ENCODE results near the gene DYNLRB2.

DYNLRB2 gene

DNA sequence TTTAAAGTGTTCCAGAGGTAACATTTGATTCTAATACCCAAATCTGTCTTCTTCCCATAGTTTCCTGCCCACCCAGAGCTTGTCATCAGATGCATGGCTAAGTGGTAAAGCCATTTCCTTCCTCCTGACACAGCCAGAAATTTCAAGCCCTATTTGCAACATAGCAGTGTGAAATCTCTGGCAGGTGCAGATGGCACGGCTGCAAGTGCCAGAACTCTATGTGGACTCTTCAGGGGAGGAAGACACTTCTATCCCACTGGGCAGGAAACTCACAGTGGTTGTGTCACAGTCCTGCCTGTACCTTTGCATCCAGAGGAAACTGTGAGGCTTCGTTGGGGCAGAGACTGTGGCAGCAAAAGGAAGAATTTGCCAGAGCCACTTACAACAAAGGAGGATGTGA, 13.2 kb downstream of the DYNLRB2 start:
- DNase-seq = no peak

DNA sequence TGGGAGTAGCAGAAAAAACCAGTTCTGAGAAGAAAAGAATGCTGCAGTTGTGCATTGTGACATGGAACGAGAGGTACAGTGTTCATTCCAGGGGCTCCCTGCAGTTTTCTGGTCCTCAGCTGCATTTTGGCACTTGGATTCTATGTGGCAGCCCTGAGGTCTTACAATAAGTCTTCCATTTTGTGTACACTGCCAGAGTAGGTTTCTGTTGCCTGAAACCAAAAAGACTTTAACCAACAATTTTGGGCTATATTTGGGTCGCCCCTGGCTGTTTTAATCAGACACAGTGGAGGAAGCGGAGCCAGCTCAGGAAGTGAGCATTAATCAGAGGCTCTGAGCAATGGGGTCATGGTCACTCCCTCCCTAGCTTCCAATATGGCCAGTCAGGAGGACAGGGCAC, 15.7 kb downstream of the DYNLRB2 start:
- no peak for DNase-seq

DNA sequence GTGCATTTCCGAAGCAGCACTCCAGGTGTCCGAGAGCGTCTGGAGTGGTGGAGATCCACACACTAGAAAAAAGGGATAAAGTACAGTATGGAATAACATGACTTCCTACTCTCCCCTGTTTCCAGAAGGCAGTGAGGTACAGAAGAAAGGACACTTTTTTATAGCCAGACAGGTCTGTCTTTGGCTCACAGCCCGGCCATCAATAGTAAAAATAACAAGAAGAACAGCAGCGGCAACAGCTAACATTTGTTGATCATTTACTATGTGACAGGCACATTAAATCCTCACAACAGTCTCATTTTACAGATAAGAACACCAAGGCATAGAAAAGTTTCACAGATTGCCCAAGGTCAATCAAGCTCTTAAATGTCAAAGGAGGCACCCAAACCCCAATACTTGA, 16.2 kb downstream of the DYNLRB2 start:
- no peak for DNase-seq

DNA sequence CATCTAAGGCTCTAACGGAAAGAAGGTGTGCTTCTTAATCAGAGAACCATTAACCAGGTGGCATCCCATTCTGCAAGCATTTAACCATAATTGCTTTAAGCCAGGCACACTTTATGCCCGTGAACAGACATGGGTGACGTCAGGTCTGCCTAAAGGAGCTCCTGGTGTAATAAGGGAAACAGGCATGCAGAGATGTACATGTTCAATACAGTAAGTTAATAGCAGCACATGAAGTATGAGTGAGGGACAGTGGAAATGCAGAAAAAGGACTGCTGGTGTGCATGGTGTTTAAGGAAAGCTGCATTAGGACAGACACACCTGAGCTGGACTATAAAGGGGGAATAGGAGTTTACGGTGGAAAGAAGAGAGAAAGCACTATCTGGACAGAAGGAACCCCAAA, 18.6 kb downstream of the DYNLRB2 start:
- no peak for DNase-seq

DNA sequence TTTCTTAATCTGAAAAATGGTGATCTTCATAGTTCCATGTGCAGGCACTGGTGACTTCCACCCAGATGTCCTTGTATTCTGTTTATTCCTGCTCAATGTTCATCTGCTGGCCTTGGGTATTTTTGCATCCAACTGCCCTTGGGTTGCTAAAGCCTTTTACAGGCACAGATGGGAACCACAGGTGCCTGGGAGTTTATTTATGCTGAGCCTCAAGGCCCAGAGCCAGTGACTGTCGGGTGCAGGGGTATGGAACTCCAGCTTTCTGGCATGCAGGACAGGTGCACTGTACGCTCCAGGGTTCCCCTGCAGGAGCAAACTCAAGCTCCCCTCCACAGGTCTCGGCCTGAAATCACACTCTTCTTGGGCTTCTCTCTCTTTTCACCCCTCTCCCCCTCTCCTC, 22.3 kb downstream of the DYNLRB2 start:
- DNase-seq = no peak

DNA sequence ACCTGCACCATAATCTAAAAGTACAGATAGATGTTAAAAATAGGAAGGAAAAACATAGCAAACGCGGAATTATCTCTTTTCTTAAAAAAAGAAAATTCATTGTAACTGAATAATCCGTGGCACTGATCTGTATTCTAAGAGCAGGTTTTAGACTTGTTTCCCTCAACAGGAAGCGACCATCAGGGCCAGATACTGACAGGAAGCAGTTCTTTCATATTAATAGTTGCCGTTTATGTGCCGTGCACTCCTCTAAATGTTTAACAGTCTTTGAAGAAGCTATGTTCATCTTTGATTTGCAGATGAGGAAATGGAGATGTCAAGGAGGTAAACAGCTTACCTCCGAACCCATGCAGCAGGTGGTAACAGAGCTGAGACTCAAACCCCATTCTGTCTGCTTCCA, 23.6 kb downstream of the DYNLRB2 start:
- no peak for DNase-seq

DNA sequence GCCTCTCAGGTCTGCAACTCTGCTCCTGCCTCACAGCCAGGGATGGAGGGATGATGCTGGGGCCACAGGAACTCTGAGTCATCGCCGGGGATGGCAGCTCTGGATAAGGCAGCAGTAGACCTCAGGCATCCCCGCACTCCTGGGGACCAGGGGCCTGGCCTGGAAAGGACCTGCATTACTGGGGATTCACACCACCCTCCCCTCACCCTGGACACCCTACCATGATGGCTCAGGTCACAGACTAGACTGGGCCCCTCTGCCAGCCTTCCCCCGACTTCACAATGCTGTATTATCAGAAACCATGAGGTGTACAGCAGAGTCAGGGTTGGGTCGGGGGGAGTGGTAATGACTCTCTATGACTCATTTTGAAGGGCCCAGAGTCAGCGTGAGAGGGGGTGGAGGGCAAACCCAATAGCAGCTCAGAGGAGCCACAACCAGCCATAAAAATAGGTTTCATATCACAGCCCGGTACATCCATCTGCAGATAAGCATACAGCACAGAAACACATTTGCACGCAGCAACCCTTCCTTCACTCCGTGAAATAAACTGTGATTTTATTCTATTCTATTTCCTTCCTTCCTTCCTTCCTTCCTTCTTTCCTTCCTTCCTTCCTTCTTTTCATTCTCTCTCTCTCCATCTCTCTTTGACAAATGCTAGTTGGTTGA, 28.8 kb downstream of the DYNLRB2 start:
- DNase-seq = peak; percentile 49 to 57 (median 49)

DNA sequence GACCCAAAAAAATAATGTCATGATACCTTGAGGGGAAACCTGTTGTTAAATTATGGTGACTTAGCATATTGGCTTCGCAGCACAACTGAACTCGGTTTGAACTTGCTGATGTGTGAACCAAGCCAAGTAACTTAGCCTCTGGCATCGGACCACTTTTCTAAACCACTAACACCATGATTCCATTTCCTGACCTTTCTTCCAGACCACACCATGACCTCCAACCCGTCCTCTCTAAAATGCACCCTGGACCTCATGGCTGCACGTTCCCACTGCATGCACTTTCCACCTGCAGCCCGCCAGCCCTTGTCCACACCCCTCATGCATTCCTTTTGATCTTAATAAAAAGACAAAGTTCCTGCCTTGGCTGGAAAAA, 29.3 kb downstream of the DYNLRB2 start:
- DNase-seq = no peak

DNA sequence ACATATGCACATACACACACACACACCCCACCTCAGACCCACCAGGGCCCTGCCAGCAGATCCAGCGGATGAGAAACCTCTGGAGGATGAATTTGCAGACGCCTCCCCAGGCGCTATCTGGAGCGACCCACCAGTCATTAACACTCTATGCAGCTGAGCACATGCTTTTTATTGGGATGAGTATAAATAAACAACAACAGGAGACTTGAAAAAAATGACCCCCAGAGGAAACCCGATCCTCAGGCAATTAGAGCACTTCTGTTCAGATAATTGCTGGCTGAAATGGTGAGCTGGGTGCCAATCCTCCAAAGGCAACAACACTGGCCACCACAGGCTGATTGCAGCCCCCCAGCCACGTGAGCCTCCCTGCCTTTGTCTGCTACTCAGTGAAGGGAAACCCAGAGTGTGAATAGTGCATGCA, 32.9 kb downstream of the DYNLRB2 start:
- no peak for DNase-seq

DNA sequence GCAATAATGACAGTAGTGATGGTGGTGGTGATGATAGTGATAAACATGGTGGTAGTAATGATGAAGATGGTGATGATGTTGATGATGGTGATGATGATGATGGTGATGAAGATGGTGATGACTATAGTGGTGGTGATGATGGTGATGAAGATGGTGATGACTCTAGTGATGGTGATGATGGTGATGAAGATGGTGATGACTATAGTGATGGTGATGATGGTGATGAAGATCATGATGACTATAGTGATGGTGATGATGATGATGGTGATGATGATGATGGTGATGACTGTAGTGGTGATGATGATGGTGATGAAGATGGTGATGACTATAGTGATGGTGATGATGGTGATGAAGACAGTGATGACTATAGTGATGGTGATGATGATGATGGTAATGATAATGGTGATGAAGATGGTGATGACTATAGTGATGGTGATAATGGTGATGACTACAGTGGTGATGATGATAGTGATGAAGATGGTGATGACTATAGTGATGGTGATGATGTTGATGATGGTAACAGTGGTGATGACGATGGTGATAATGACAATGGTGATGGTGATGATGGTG, 35.6 kb downstream of the DYNLRB2 start:
- peak in 1 of 3 donors; percentile 21 for DNase-seq

DNA sequence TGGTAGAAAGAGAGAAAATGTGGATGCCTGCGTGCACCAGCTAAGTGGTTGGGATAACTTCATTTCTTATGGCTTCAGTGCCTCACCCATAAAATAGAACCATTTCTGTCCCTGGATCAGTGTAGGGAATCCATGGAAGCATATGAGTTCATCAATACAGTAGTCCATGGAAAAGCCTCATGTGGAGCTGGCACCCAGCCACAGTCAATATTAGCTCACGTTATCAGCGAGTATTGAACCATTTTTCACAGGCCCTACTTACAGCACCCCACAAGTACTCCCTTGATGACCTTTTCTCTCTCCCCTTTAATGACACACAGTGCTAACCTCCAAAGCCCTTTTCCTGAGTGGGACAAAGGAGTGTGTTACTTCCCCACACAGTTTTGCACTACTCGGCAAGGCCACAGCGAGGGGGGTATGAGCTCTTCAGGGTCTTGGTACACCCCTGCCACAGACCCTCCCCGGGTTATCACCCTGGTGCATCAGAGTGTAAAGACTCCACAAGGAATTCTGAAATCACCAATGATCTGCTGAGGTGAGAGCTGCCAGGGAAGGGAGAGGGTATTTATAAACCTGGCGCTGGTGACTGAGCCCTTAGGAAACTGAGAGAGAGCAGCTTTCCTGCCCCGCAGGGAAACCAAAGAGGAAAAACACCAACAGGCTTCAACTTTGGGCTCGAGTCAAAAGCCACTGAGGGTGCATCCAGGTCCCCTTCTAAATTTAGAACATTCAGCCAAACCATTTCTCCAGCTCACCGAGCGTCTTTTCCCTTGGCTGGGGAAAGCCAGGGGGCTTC, 36.9 kb downstream of the DYNLRB2 start:
- no peak for DNase-seq

DNA sequence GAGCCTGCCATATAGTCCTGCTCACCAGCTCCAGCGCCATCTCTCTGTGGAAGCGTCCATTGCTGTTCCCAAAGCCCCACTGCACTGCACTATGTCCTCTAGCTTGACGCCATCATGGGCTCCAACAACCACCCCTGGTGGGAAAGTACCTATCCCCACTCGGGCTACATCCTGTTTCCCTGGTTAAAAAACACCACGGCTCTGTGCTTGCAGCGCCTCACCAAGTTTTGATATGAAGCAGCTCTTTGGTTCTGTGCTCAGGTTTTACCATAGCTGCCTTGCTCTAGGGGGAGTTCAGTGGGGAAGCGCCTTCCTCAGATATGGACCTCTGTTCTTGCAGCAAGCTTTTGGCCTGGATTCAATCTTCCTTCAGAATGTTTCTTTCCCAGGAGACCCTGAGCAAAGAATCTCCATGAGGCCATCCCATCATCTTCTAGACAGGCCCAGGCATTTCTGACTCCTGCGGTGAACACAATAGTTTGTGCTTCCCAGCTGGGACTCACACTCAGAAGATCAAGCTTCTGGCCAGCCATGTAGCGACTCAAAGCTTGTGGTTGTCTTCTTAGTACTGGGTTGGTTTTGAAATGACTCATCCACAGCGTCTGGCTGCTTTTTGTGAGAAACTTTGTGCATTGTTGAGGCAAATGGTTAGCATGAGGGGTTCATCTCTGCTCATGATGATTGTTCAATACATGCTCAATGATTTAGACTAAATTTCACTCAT, 39.5 kb downstream of the DYNLRB2 start:
- DNase-seq = peak; percentile 22 to 62 (median 54)

DNA sequence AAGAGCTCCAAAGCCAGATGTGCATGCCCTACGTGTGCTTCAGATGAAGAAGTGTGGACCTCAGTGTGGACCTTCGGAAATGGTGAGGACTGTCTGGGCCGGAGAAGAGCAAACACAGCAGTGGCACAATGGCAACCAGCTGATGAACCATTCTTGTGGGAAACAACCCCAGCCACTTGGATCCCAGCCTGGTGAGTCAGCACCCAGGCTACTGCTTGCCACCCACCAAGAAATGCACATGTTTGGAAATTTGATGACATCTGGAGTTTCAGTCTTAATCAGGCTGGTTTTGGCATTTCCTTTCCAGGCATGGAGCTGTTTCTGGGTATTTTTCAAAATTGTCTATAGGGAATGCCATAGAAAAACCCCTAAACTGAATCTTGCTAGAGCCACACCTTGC, 42.7 kb downstream of the DYNLRB2 start:
- DNase-seq = peak; percentile 90 to 96 (median 95)

DNA sequence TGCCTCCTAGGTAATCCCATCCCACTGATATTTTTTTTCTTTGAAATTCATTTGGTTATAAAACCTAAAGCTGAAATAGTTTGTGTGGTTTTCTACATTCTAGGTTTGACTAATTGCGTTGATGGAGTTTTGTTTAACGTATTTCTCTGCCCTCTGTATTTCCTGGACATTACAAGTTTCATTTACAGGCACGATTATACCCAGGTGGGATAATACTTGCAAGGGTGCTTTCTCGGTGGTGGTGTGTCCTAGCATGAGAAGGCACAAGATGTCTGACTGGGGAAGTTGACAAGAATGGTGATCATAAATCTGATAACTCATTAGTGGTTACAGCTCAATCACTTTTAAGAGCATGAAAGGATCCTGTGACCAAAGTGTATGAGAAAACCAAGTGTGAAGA, 45.0 kb downstream of the DYNLRB2 start:
- no peak for DNase-seq

DNA sequence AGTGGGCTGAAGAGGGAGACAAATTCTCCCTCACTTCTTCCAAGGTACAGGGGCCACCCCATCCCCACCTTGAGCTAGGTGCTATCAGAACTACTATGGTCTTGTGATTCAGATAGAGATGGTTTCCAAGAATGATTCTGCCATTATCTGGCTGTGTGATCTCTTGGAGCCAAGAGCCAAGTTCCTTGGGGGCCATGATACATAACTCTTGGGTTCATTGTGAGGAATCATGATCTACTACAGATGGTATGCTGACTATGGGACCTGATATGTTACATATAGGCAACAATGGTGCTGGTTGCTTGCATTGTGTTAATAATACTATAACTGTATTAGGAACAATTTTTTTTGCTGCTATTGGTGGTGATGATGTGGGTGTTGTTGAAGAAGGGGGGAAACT, 45.7 kb downstream of the DYNLRB2 start:
- no peak for DNase-seq

DNA sequence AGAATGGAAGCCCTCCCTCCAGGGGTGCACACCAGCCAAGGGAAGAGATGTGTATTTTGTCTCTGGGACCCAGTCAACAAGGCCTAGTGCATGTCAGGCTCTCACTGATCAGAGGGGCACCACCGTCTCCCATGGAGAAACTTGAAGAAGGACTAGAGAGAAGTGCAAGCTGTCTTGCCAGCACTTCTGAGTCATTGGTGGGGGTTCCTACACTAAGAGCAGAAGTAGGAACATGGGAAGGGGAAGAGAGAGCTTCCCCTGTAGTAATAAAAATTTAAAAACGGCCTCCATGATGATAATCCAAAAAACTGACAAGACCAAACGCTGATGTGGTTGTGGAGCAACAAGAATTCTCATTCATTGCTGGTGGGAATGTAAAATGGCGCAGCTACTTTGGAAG, 46.3 kb downstream of the DYNLRB2 start:
- DNase-seq = peak; percentile 85 to 86 (median 86)

DNA sequence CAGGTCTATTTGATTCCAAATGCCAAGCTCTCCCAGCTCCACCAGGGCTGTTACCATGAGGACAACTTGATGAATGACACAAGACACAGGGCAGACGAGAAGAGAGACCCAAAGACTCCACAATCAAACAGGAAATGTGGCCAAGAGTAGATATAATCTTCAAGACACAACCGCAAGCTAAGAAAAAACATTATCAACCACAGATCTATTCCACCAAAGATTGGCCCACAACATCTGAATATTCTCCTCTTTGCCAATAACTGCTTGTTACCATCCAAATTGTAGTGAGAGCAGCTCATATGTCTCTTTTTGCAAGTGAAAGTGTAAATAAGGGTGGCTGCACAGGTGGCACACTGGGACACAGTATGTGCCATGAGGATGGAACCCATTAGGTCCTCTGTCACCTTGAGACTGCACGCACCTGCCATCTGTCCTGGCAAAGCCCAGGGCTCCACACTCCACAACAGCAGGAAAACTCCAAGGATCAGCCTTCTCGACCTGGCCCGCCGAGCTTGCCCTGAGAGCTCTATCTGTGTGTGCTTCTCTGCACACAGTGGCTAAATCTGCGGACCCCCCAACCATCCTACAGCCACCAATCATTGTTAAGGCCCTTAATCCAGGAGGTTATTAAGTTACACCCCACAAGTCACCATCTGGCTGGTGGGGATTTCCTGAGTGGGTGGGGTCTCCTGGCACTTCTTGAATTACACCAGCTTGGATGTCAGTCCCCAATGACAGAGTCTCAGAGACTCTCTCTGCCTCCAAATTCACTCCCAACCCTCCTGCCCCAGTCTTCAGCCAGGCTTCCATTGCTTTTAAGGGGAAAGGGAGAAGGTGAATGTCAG, 50.5 kb downstream of the DYNLRB2 start:
- DNase-seq = peak; percentile 50 to 66 (median 51)

DNA sequence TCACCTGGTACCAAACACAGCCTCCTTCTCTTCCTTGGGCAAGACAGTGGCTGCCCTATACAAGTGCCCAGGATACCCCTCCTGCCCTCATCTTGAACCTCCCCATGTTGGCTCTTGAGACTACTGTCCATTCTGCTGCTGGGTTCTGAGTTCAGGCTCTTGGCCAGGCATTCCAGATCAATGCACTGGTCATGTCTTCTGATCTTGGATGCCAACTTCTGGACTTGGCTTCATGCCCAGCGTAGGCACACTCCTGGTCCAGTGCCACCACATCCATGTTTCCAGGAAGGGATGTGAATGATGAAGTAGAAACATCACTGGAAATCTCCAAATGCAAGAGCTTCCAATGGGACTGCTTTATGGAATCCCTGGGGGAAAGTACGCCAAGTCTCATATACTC, 51.5 kb downstream of the DYNLRB2 start:
- no peak for DNase-seq

DNA sequence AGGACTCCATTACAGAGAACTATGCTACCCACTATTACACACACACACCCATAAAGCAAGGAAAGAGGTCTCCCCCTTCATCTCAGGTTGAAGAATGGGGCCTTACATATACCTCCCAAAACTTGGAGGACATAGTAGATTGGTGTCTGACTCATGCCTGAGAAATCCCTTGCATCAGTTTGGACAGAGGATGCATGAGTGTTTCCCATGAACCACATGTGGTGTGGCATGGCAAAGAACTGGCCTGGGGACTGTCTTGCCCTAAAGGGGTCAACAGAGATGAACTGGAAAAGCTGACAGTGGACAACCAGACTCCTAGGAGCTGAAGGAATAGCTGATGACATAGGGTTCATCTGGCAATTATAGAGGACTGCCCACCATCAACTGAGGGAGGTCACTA, 54.0 kb downstream of the DYNLRB2 start:
- DNase-seq = peak in 1 of 3 donors; percentile 30

DNA sequence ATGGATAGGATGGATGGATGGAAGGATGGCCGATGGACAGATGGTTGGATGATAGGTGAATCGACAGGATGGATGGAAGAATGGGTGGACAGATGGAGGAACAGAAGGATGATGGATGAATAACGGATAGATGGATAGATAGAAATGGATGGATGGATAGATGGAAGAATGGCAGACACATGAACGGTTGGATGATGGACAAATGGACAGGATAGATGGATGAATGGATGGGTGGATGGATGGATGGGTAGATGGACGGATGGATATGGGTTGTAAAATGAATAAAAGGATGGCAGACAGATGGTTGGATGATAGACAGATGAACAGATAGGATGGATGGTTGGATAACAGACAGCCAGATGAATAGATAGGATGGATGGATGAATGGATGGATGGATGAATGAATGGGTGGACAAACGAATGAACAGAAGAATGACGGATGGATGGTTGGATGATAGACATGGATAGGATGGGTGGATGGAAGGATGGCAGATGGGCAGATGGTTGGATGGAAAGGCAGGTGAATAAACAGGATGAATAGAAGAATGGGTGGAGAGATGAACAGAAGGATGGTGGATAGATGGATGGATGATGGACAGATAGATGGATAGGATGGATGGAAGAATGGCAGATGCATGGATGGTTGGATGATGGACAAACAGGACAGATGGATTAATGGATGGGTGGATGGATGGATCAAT, 55.9 kb downstream of the DYNLRB2 start:
- DNase-seq = no peak

DNA sequence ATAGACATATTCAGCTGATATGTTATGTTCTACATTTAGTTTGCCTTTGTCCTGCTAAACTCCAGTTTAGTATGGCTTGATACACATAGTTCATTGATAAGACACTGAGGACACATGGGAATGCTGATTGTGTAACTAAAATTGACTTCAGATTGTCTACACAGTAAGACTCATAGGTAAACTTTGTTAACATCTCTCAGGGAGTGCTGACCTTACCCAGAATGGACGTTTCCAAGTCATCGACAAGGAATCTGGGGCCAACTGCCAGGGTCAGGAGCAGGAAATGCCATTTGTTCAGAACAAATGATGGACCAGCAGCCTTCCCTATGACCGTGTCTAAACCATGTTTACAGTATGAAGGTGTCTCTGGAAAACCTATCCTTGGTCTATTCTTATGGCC, 58.7 kb downstream of the DYNLRB2 start:
- DNase-seq = no peak
